HG02852 (cell line): ENCODE measurements around the gene ZFYVE27.
"Not testable (repeated sequence)": the region's sequence is repeated elsewhere in the genome, so short reads cannot be mapped to it uniquely, and the experiment has no call there.

Experiments
- ATAC-seq: cut with Tn5 transposase; IDR thresholded peaks from one replicate; pipeline ENCODE4 v1.9.1; 2021; ENCODE audit warnings: mild to moderate bottlenecking, moderate library complexity; ENCODE audit not compliant: unreplicated experiment

ZFYVE27 gene, protein sequence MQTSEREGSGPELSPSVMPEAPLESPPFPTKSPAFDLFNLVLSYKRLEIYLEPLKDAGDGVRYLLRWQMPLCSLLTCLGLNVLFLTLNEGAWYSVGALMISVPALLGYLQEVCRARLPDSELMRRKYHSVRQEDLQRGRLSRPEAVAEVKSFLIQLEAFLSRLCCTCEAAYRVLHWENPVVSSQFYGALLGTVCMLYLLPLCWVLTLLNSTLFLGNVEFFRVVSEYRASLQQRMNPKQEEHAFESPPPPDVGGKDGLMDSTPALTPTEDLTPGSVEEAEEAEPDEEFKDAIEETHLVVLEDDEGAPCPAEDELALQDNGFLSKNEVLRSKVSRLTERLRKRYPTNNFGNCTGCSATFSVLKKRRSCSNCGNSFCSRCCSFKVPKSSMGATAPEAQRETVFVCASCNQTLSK

GRCh38 chr10:97736902-97737769 is at the start of gene ZFYVE27:
ZFYVE27 (plus strand) TSS chr10:97737128; CDS start chr10:97738478, 1,350 bp downstream.
- ATAC-seq: peak; percentile 82

DNA sequence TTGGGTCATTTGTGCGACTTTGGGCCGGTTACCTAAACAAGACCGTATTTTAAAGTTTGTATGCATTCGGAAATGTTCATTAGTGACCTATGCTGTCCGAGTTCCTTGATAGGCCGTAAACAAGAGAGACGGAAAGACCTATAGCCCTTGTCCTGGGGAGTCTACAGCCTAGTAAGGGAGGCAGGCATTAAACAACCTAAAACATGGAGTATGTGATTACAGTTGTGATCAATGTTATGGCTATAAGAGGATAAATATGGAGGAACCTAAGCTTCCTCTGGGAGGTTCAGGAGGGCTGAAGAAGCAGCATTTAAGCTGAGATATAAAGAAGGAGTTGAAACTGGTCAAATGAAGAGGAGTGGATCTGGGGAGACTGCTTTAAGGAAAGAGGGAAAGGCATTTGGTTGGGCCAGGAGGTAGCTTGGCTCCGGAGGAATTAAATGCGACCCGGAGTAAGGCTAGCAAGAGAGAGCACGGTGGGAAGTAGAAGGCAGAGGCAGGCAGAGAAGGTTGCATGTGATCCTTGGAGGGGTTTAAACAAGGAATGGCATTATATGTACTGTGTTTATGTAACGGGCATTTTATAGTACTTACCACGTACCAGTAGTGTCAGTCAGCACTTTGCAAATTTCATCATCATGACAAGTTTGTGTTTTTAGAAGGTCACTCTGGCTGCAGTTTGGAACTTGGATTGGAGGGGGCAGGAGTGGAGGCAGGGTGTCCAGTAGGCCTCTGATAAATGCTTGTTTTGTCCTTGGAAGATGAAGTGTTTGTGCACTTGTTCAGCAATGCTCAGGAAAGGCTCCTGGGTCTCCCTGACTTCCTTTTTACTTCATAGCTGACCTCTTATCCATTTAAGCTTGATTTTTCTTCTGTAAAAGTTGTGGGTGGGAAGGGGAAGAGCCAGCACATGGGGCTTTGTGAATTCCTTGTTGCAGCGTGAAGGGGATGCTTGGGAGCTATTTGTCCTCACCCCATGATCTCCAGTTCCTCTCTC is 48.8 kb upstream of the ZFYVE27 start:
- ATAC-seq: no peak

DNA sequence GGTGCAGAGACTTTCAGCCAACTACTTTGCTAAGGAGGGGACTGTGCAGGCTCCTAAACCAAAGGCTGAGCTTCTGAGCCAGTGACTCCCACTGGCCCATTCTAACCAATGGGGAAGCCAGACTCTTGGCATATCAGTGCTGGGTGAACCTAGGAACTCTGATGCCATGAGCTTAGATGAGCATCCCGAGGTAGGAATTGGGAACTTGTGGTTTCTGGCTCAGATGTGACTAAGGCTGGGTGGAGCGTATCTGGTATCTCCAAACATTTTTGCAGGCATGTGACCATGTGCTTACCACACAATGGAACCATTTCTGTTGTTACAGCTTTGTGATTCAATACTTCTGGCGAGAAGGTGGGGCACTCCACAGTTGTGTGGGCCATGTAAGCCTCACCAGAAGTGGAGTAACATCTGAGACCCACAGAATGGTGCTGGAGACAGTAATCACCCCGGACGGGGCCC is 47.3 kb upstream of the ZFYVE27 start:
- no peak for ATAC-seq

DNA sequence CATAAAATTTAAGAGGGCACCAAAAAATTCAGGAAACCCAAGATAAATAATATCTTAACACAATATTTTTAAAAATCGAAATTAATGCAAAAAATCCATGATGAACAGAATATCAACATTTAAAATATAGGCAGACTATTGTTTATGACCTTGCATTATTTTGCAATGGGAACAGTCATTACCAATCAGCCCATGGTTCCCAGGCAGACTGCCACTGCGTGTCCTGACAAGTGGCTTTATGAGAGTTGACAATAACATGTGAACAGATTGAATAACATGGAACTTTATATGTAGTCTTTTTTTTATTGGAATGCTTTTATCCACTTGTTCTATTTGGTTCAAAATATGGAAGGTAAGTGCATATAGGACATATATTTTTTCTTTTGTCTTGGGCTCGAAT is 46.8 kb upstream of the ZFYVE27 start:
- no peak for ATAC-seq

DNA sequence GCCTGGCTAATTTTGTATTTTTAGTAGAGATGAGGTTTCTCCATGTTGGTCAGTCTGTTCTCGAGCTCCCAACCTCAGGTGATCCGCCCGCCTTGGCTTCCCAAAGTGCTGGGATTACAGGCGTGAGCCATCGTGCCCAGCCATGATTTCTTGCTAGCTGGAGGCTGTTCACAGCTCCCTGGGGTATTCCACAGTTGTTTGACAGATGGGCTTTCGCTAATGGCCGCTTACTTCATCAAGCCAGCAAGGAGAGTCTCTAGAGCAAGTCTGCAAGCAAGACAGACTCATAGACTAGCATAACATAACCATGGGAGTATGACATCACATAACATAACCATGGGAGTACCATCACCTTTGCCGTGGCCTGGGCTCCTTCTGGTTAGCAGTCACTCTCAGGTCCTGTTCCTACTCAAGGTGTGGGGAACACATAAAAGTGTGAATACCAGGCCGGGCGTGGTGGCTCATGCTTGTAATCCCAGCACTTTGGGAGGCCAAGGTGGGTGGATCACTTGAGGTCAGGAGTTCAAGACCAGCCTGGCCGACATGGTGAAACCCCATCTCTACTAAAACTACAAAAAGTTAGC is 38.8 kb upstream of the ZFYVE27 start:
- not testable (repeated sequence) for ATAC-seq

- ATAC-seq: peak; percentile 52
Measured at GRCh38 chr10:97701438-97702069, 35.4 kb upstream of the ZFYVE27 start.

GRCh38 chr10:97703398-97704067 is 33.4 kb upstream of the ZFYVE27 start:
- ATAC-seq: no peak

- no peak for ATAC-seq
Measured at GRCh38 chr10:97704341-97704740, 32.6 kb upstream of the ZFYVE27 start.

- ATAC-seq: no peak
Measured at GRCh38 chr10:97705006-97705670, 31.8 kb upstream of the ZFYVE27 start.

DNA sequence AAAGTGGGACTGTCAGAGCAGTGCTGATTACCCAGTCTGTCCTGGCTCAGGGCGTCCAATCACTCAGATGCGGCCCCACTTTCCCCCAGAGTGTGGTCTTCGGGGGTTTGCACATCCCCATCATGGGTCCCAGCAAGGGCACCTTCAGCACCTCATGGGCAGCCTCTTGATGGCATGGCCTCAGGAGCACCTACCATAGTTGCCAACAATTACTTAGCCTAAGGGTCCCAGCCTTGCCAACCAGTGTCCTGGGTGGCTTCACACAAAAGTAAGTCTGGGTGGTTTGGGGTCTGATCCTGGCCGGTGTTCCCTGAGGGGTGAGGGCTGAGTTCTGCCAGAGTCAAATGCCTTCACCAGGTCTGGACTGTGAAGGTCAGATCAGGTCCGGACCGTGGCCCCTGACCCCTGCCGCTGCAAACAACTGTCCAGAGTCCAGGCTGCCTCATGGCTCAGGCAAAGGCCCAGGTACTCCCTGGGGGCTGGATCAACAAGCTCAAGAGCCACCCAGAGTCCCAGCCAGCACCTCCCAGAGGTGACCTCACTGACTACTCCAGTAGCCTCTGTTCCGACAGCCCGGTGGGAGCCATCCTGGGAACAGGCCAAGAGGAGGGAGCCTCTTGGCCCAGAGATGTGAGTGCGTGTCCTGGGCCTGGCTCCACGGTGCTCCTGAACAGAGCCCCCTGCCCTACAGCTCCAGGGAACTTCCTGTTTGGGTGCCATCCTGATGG is 29.6 kb upstream of the ZFYVE27 start:
- ATAC-seq: no peak

DNA sequence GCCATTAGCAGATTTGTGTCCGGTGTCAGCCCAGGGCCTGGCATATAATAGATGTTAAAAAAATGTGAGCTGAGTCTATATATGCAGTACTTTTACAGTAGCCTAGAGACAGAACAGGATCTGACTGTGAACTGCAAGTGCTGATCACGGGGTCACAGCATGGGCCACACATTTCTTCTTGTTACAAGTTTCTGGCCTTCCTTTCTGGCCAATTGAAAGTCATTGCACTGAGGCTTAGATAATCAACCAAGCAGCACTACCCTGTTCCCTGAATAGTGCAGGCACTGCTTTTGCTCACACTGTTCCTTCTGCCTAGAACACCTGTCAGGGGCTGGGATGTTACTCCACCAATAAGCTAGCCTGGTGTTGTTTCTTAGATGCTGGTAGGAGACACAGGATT is 28.8 kb upstream of the ZFYVE27 start:
- no peak for ATAC-seq

DNA sequence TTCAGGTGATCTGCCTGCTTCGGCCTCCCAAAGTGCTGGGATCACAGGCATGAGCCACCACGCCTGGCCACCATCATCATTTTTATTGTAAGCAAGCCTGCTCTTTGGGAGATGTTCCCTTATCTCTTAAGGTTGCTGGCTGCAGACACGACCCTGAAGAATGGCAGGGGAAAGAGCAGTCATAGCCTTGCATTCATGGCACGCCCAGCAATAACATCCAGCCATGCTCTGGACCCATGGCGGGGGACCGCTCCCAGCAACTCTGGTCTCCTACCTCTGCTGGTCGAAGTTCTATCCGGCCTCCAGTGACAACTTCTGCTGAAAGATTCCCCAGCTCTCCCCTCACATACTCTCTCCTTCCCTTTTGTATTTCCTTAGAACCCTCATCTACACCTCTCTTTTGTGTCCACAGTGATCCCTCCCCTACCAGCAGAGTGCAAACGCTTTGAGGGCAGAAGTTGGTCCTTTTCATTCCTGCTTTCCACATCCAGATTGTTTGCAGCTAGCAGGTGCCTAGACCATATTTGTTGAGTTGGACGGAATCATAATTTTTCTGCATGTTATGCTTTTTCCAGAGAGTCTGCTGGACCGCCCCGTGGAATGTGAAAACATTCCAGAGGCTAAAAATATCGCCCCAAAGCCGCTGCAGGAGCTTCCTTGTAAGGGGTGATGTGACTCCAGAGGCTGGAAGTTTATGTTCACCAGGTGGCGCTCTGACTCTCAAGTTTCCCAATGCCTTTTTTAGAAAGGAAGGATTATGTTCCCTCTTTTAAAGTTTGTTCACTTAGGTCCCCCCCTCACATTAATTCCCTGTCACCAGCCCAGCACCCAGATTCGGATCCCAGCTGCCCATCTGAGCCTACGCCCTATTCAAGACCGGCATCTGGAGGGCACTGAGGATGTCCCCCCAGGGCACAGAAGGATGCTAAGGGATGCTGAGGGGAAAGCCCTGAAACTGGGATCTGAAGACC is 27.7 kb upstream of the ZFYVE27 start:
- ATAC-seq: no peak

GRCh38 chr10:97711640-97712572 is 25.0 kb upstream of the ZFYVE27 start:
- ATAC-seq: no peak

DNA sequence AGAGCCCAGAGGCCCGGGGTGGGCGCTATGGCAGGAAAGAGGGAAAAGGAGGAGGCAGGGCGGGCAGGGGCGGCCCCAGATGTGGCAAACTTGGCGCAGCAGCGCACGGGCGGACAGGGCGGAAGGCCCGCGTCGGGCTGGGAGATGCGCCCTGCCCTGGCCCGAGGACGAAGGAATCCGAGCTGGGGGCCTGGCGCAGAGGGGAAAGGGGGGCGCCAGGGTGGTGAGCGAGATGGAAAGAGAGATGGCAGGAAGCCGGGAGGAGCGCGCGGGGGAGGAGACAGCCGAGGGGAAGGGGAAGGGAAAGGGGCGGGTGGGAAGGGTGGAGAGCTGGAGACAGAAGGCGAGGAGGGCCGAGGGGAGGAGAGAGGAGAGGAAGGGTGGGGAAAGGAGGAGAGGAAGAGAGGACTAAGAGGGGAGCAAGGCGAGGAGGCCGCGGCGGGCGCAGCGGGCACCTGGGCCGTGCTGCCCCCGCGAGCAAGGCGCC is 23.5 kb upstream of the ZFYVE27 start, which contains the start of gene MARVELD1:
MARVELD1 (plus strand) TSS at position 392 of the 487 bp plus-strand sequence. CDS start 147 bp downstream, outside the sequence.
- ATAC-seq: peak; percentile 9

- peak; percentile 86 for ATAC-seq
Measured at GRCh38 chr10:97713826-97714400, 23.0 kb upstream of the ZFYVE27 start.
